ENCODE measurements around the gene TASP1.

GRCh38 chr20:13423472-13424173, 215.1 kb downstream of the TASP1 start:
- TF ChIP-seq CTCF (IDR thresholded peaks at IDR 0.05) (no peak), EP300 (IDR thresholded peaks at IDR 0.05) (no peak), POLR2AphosphoS5 (IDR thresholded peaks at IDR 0.05) (no peak)
